Endothelial cell of umbilical vein (primary cell): ENCODE data around the gene KRTAP10-7. TPM values are rescaled to one million over a fixed set of nuclear protein-coding genes. Genes with fewer than 3 reads are reported as not detected.

ENCODE experiments used
- BruUV-seq: library from RNA; stranded (reverse); fragments of 400-500 nt; replicated peaks from 2 replicates; lab custom pipeline; 2021; lab: Mats Ljungman, UMichigan
- CTCF ChIA-PET: fragments of 300-600, 350-600 bp; sonication (Branson Sonifier 250); formaldehyde crosslinking; loops from one replicate; lab custom pipeline; 2021; ENCODE audit warnings: antibody characterized with exemption, inconsistent platforms; lab: Charles Lee
- POLR2A ChIA-PET: fragments of 300-600, 350-600 bp; sonication (Branson Sonifier 250); formaldehyde crosslinking; loops from one replicate; lab custom pipeline; 2021; ENCODE audit warnings: antibody characterized with exemption, inconsistent platforms; lab: Charles Lee
- DNase-seq: peaks from one replicate; pipeline ENCODE4 v3.0.0-alpha.2; 2011; ENCODE audit warnings: low read depth, low spot score
- FAIRE-seq: peaks from 2 replicates; lab custom pipeline; 2011; peaks lifted over from hg19 to GRCh38; lab: Jason Lieb, UNC
- H2AFZ ChIP-seq: 2 replicates; pipeline ENCODE4 v1.6.0; 2012; ENCODE audit warnings: low read depth, low read length, control low read depth, inconsistent platforms
- H3K27ac ChIP-seq: 2 replicates; pipeline ENCODE4 v1.5.1; 2011; ENCODE audit warnings: low read depth, mild to moderate bottlenecking, control low read depth, low read length, moderate library complexity; ENCODE audit not compliant: insufficient read depth
- H3K27me3 ChIP-seq, 2 experiments: 2 replicates each; pipeline versions ENCODE4 v1.6.0 to v1.6.1; 2011; ENCODE audit warnings: low read length in 2 of 2, mixed read lengths in 1 of 2; ENCODE audit not compliant: control insufficient read depth in 2 of 2, insufficient read depth in 2 of 2
- H3K36me3 ChIP-seq, 2 experiments: 2 replicates in 1 of 2; 3 replicates in 1 of 2; pipeline ENCODE4 v1.5.1; 2011; ENCODE audit warnings: low read length in 2 of 2, mild to moderate bottlenecking in 1 of 2, moderate library complexity in 1 of 2; ENCODE audit not compliant: control insufficient read depth in 2 of 2, insufficient read depth in 2 of 2; ENCODE audit errors: extremely low read depth in 1 of 2
- H3K4me1 ChIP-seq: 3 replicates; pipeline ENCODE4 v1.5.1; 2011; ENCODE audit warnings: mild to moderate bottlenecking, low read length; ENCODE audit not compliant: control insufficient read depth, insufficient read depth; ENCODE audit errors: extremely low read depth
- H3K4me2 ChIP-seq: 2 replicates; pipeline ENCODE4 v1.6.1; 2011; ENCODE audit warnings: low read length, control low read depth, mixed read lengths; ENCODE audit not compliant: insufficient read depth
- H3K4me3 ChIP-seq, 3 experiments: fragments of 200-600 bp in 1 of 3; sonication (generic), shearing (Covaris generic) in 1 of 3; replicated peaks in 1 of 3; 2 replicates each; pipeline ENCODE4 v1.5.1; 2011 to 2016; ENCODE audit warnings: control low read depth in 3 of 3, low read length in 3 of 3, mild to moderate bottlenecking in 2 of 3, inconsistent platforms in 1 of 3, low read depth in 1 of 3, moderate library complexity in 1 of 3; ENCODE audit not compliant: insufficient read depth in 1 of 3
- H3K79me2 ChIP-seq: 2 replicates; pipeline ENCODE4 v1.6.0; 2012; ENCODE audit warnings: low read length, inconsistent platforms; ENCODE audit not compliant: control insufficient read depth, insufficient read depth
- H3K9ac ChIP-seq: replicated peaks from 2 replicates; pipeline ENCODE3; 2011; ENCODE audit warnings: low read length, control low read depth; ENCODE audit not compliant: insufficient read depth; ENCODE audit errors: extremely low read depth
- H3K9me1 ChIP-seq: replicated peaks from 3 replicates; pipeline ENCODE4 v1.6.0; 2011; ENCODE audit warnings: mild to moderate bottlenecking, low read length; ENCODE audit not compliant: control insufficient read depth, insufficient read depth; ENCODE audit errors: extremely low read depth
- H3K9me3 ChIP-seq: replicated peaks from 2 replicates; pipeline ENCODE4 v1.5.1; 2012; ENCODE audit warnings: low read length, inconsistent platforms; ENCODE audit not compliant: control insufficient read depth, insufficient read depth
- H4K20me1 ChIP-seq: replicated peaks from 2 replicates; pipeline ENCODE3; 2011; ENCODE audit warnings: mild to moderate bottlenecking, low read length; ENCODE audit not compliant: control insufficient read depth, insufficient read depth; ENCODE audit errors: extremely low read depth
- EZH2 ChIP-seq: IDR thresholded peaks from 2 replicates; pipeline ENCODE4 v1.6.1; 2012; ENCODE audit warnings: borderline replicate concordance, low read depth, mild to moderate bottlenecking, moderate library complexity, low read length, inconsistent platforms; ENCODE audit not compliant: severe bottlenecking
- FOS ChIP-seq: IDR thresholded peaks from 2 replicates; pipeline ENCODE4 v1.6.1; 2011; ENCODE audit warnings: mild to moderate bottlenecking, low read length, moderate library complexity, borderline replicate concordance; ENCODE audit not compliant: insufficient read depth
- GATA2 ChIP-seq: IDR thresholded peaks from 2 replicates; pipeline ENCODE4 v1.7.0; 2011; ENCODE audit warnings: low read depth, mild to moderate bottlenecking, moderate library complexity, mixed read lengths, low read length; ENCODE audit not compliant: insufficient read length, insufficient read depth
- JUN ChIP-seq: IDR thresholded peaks from 2 replicates; pipeline ENCODE4 v1.6.1; 2011; ENCODE audit warnings: borderline replicate concordance, low read depth; ENCODE audit not compliant: insufficient read length, insufficient read depth
- MYC ChIP-seq: IDR thresholded peaks from one replicate; pipeline ENCODE4 v1.6.1; 2011; ENCODE audit warnings: mild to moderate bottlenecking, low read depth, low read length
- POLR2A ChIP-seq: IDR thresholded peaks from 2 replicates; pipeline ENCODE4 v1.6.1; 2012; ENCODE audit warnings: low read depth, mild to moderate bottlenecking, control low read depth, low read length
- POLR2AphosphoS5 ChIP-seq: IDR thresholded peaks from 2 replicates; pipeline ENCODE4 v1.6.1; 2012; ENCODE audit warnings: low read depth, mild to moderate bottlenecking, control low read depth, low read length, moderate library complexity; ENCODE audit not compliant: insufficient read depth
- dilution Hi-C: fragments of 300-500 bp; cut with MboI; formaldehyde crosslinking; loops from one replicate; pipeline ENCODE4 v1.15.0; 2019; ENCODE audit warnings: low sequenced_read_pairs; ENCODE audit not compliant: extremely low pct_ligation_motif_present
- intact Hi-C: fragments of 100-400 bp; cut with micrococcal nuclease; formaldehyde crosslinking; loops from one replicate; pipeline ENCODE4 v1.10.0; 2022
- polyA plus RNA-seq, 4 experiments: library from polyadenylated mRNA; depleted of rRNA in 3 of 4; stranded (reverse) in 3 of 4; unstranded in 1 of 4; fragments of >200 nt; gene quantifications; 2 replicates each; pipeline versions ENCODE4 v1.2.1 to v1.2.3, GENCODE V29; 2011 to 2012; ENCODE audit warnings: missing spikeins in 1 of 4
- total RNA-seq: library from RNA; stranded (reverse); gene quantifications from 2 replicates; pipeline ENCODE4 v1.2.3, GENCODE V29; 2021
- TF ChIP-seq, protein P1 (sequence below), 2 donors: IDR thresholded peaks; 1 replicate in 1 of 2; 2 replicates in 1 of 2; pipeline ENCODE4 v1.5.1; 2011; ENCODE audit warnings: low read length in 2 of 2, mild to moderate bottlenecking in 2 of 2, moderate library complexity in 2 of 2, control low read depth in 1 of 2, inconsistent platforms in 1 of 2, low read depth in 1 of 2; ENCODE audit not compliant: insufficient read depth in 1 of 2; ENCODE audit errors: extremely low read depth in 1 of 2
- TF ChIP-seq, protein P2 (sequence below): IDR thresholded peaks from 2 replicates; pipeline ENCODE4 v1.6.1; 2011; ENCODE audit not compliant: insufficient read depth, insufficient read length

The KRTAP10-7 gene
- total and polyA plus RNA-seq, 2 donors (not counting 3 experiments of a cell fraction or from before 2014, with no cell fraction given): not detected

DNA sequence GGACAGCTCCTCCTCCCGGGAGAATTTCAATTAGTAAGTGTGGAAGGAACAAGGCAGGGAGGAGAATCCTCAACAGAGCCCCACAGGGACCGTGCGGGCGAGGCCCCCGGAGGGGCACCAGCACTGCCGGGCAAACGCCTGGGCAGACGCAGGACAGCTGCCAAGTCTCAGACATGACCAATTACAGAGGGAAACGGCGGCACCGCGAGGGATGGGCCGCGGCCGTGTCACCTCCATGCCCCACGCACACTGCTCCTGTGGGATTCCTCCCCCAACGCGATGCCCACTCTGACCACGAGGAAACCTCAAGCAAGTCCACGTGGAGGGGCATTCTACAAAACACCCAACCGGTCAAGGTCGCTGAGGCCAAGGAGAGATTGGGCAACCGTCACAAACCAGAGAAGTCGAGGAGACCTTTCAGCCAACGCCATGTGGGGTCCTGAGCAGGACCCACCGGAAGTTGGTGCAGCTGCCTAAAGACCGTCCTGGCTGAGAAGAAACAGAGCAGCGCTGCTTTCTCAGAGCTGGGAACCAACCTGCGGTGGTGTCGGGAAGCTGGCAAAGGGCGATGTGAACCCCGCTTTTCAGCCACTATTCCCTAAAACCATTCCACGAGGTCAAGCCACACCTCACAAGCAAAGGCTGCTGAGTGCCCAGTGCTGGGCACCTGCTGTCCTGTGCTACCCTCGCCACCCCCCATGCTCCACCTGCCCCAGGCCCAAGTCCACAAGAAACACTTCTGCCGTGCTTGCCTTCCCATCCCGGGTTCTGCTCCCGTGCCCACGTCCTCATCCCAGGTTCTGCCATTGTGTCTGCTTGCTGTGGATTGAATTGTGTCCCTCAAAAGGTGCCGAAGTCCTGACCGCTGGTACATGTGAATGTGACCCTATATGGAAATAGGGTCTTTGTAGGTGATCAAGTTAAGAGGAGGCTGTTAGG lies 28.3 kb upstream of the KRTAP10-7 start:
- POLR2A ChIA-PET: no interaction called here
- Histone ChIP-seq H3K4me3 (no peak overlapping the region), H3K27me3 (no peaks in the 10 kb centered on the region), H3K36me3 (no peaks in the 10 kb centered on the region), H3K79me2 (no peaks in the 10 kb centered on the region), H3K4me2 (no peak overlapping the region), H3K9ac (no peak overlapping the region), H3K4me1 (no peaks in the 10 kb centered on the region), H3K9me3 (no peaks in the 10 kb centered on the region), H3K27ac (no peak overlapping the region), H4K20me1 (no peaks in the 10 kb centered on the region), H3K9me1 (no peaks in the 10 kb centered on the region), H2AFZ (no peak overlapping the region)
- CTCF ChIA-PET: no interaction called here
- FAIRE-seq: no peak
- TF ChIP-seq, protein P1, sequence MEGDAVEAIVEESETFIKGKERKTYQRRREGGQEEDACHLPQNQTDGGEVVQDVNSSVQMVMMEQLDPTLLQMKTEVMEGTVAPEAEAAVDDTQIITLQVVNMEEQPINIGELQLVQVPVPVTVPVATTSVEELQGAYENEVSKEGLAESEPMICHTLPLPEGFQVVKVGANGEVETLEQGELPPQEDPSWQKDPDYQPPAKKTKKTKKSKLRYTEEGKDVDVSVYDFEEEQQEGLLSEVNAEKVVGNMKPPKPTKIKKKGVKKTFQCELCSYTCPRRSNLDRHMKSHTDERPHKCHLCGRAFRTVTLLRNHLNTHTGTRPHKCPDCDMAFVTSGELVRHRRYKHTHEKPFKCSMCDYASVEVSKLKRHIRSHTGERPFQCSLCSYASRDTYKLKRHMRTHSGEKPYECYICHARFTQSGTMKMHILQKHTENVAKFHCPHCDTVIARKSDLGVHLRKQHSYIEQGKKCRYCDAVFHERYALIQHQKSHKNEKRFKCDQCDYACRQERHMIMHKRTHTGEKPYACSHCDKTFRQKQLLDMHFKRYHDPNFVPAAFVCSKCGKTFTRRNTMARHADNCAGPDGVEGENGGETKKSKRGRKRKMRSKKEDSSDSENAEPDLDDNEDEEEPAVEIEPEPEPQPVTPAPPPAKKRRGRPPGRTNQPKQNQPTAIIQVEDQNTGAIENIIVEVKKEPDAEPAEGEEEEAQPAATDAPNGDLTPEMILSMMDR (IDR thresholded peaks at IDR 0.05; ENCODE audit: extremely low read depth in 1 of 2, insufficient read depth in 1 of 2, low read depth in 1 of 2, low read length in 2 of 2): no peak
- TF ChIP-seq POLR2AphosphoS5 (no peak), GATA2 (no peak), POLR2A (no peak), EZH2 (no peak), MYC (no peak), FOS (no peak), JUN (no peak)
- TF ChIP-seq, protein P2, sequence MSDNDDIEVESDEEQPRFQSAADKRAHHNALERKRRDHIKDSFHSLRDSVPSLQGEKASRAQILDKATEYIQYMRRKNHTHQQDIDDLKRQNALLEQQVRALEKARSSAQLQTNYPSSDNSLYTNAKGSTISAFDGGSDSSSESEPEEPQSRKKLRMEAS: no peak
- intact Hi-C loops (no loop called here), dilution Hi-C loops (no loop called here)
- DNase-seq: no peak
- no TSS peak for BruUV-seq
